ENCODE results near the gene PRDM15.

PRDM15 gene

GRCh38 chr21:41813226-41813625 is 65.9 kb downstream of the PRDM15 start:
- Histone ChIP-seq H3K9ac (ENCODE audit: low read length) (no peak overlapping the region), H3K4me3 (ENCODE audit: low read length) (no peak overlapping the region), H3K36me3 (ENCODE audit: control insufficient read depth, low read depth, low read length) (peaks cover 15% of the 10 kb centered on the region), H3K27me3 (ENCODE audit: control insufficient read depth, insufficient read depth, low read length) (no peaks in the 10 kb centered on the region), H3K9me3 (ENCODE audit: control insufficient read depth, low read depth, low read length) (no peaks in the 10 kb centered on the region), H3K4me1 (ENCODE audit: control insufficient read depth, low read depth, low read length) (no peaks in the 10 kb centered on the region), H3K27ac (ENCODE audit: low read length) (no peak overlapping the region)

DNA sequence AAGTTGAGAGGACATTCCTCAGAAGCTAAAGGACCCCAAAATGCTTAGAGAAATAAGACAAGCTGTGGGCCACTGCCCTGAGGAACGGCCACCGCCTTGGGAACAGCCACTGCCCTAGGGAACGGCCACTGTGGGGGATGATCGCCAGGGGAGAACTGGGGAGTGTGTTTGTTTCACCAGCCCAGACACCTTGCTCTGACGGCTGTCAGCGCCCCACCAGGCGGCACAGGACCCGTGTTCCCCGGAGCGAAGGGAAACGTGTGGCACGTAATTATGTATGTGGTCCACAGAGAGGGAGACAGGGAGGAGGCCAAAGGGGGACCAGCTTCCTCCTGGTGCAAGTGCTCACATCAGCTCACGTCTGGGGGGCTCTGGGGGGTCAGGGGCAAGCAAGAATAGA is 66.5 kb downstream of the PRDM15 start:
- Histone ChIP-seq H3K27ac (ENCODE audit: low read length) (no peak overlapping the region), H3K27me3 (ENCODE audit: control insufficient read depth, insufficient read depth, low read length) (no peaks in the 10 kb centered on the region), H3K36me3 (ENCODE audit: control insufficient read depth, low read depth, low read length) (peaks cover 15% of the 10 kb centered on the region), H3K4me1 (ENCODE audit: control insufficient read depth, low read depth, low read length) (no peaks in the 10 kb centered on the region), H3K9ac (ENCODE audit: low read length) (no peak overlapping the region), H3K4me3 (ENCODE audit: low read length) (no peak overlapping the region), H3K9me3 (ENCODE audit: control insufficient read depth, low read depth, low read length) (no peaks in the 10 kb centered on the region)

GRCh38 chr21:41810597-41810932 is 68.6 kb downstream of the PRDM15 start:
- Histone ChIP-seq H3K36me3 (ENCODE audit: control insufficient read depth, low read depth, low read length) (peaks cover 15% of the 10 kb centered on the region), H3K27me3 (ENCODE audit: control insufficient read depth, insufficient read depth, low read length) (no peaks in the 10 kb centered on the region), H3K27ac (ENCODE audit: low read length) (no peak overlapping the region), H3K4me1 (ENCODE audit: control insufficient read depth, low read depth, low read length) (no peaks in the 10 kb centered on the region), H3K9me3 (ENCODE audit: control insufficient read depth, low read depth, low read length) (no peaks in the 10 kb centered on the region), H3K9ac (ENCODE audit: low read length) (no peak overlapping the region), H3K4me3 (ENCODE audit: low read length) (no peak overlapping the region)

GRCh38 chr21:41809891-41810596 is 69.1 kb downstream of the PRDM15 start:
- Histone ChIP-seq H3K27me3 (ENCODE audit: control insufficient read depth, insufficient read depth, low read length) (no peaks in the 10 kb centered on the region), H3K27ac (ENCODE audit: low read length) (no peak overlapping the region), H3K4me3 (ENCODE audit: low read length) (no peak overlapping the region), H3K9me3 (ENCODE audit: control insufficient read depth, low read depth, low read length) (no peaks in the 10 kb centered on the region), H3K9ac (ENCODE audit: low read length) (no peak overlapping the region), H3K4me1 (ENCODE audit: control insufficient read depth, low read depth, low read length) (no peaks in the 10 kb centered on the region), H3K36me3 (ENCODE audit: control insufficient read depth, low read depth, low read length) (peaks cover 9% of the 10 kb centered on the region)

- H3K27ac ChIP-seq (ENCODE audit: low read length) = no peak overlapping the region
- H3K9ac ChIP-seq (ENCODE audit: low read length) = no peak overlapping the region
- no peaks in the 10 kb centered on the region for H3K27me3 ChIP-seq (ENCODE audit: control insufficient read depth, insufficient read depth, low read length)
- H3K36me3 ChIP-seq (ENCODE audit: control insufficient read depth, low read depth, low read length) = peaks cover 3% of the 10 kb centered on the region
- H3K4me1 ChIP-seq (ENCODE audit: control insufficient read depth, low read depth, low read length) = no peaks in the 10 kb centered on the region
- H3K4me3 ChIP-seq (ENCODE audit: low read length) = no peak overlapping the region
- no peaks in the 10 kb centered on the region for H3K9me3 ChIP-seq (ENCODE audit: control insufficient read depth, low read depth, low read length)
These were observed 70.3 kb downstream of the PRDM15 start for GRCh38 chr21:41808846-41809245.

DNA sequence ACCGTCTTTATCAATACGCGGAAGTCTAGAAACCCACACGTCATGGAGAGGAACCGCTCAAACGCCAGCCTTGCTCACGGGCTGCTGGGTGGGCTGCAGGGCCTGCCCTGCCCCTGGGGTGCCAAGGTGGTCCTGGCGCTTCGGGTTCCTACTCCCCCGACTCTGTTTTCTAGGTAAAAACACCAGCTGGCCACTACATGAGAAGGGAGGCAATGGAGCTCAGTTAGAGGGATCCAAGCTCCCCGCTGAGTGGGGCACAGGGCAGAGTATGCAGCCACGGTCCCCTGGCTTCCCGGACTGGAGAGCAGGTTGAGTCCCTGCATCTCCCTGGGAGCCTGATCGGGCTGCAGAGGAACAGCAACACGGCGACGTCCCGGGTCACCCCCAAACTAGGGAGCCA is 71.0 kb downstream of the PRDM15 start:
- Histone ChIP-seq H3K9ac (ENCODE audit: low read length) (no peak overlapping the region), H3K36me3 (ENCODE audit: control insufficient read depth, low read depth, low read length) (peaks cover 3% of the 10 kb centered on the region)

DNA sequence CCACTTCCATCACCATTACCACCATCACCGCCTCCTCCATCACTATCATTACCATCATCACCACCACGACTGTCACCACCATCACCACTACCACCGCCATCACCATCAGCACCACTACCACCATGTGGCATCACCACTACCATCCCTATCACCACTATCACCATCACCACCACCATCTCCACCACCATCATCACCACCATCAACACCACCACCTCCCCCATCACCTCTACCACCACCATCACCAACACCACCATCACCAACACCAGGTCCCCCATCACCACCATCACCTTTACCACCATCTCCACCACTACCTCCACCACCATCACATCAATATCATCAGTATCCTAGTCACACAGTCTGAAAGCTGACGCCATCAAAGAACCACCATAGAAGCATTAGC is 72.4 kb downstream of the PRDM15 start:
- Histone ChIP-seq H3K27me3 (ENCODE audit: control insufficient read depth, insufficient read depth, low read length) (no peaks in the 10 kb centered on the region), H3K36me3 (ENCODE audit: control insufficient read depth, low read depth, low read length) (peaks cover 3% of the 10 kb centered on the region), H3K27ac (ENCODE audit: low read length) (no peak overlapping the region), H3K9me3 (ENCODE audit: control insufficient read depth, low read depth, low read length) (no peaks in the 10 kb centered on the region), H3K9ac (ENCODE audit: low read length) (no peak overlapping the region), H3K4me1 (ENCODE audit: control insufficient read depth, low read depth, low read length) (no peaks in the 10 kb centered on the region), H3K4me3 (ENCODE audit: low read length) (no peak overlapping the region)

More for the DNA sequence above, 71.0 kb downstream of the PRDM15 start:
- Histone ChIP-seq H3K4me1 (ENCODE audit: control insufficient read depth, low read depth, low read length) (no peaks in the 10 kb centered on the region), H3K27ac (ENCODE audit: low read length) (no peak overlapping the region), H3K4me3 (ENCODE audit: low read length) (no peak overlapping the region), H3K27me3 (ENCODE audit: control insufficient read depth, insufficient read depth, low read length) (no peaks in the 10 kb centered on the region), H3K9me3 (ENCODE audit: control insufficient read depth, low read depth, low read length) (no peaks in the 10 kb centered on the region)

DNA sequence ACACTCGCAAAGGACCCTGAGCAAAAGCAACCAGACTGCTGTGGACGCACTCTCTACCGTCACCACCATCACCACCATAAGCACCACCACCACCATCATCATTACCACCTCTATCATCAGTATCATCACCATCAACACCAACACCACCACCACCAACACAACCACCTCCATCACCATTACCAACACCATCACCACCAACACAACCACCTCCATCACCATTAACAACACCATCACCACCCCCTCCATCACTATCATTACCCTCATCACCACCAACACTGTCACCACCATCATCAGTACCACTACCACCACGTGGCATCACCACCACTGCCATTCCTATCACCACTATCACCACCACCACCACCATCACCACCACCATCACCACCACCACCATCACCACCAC is 73.5 kb downstream of the PRDM15 start:
- H3K27me3 ChIP-seq (ENCODE audit: control insufficient read depth, insufficient read depth, low read length) = no peaks in the 10 kb centered on the region
- H3K9ac ChIP-seq (ENCODE audit: low read length) = no peak overlapping the region
- H3K4me3 ChIP-seq (ENCODE audit: low read length) = no peak overlapping the region
- H3K27ac ChIP-seq (ENCODE audit: low read length) = no peak overlapping the region
- H3K4me1 ChIP-seq (ENCODE audit: control insufficient read depth, low read depth, low read length) = no peaks in the 10 kb centered on the region
- no peaks in the 10 kb centered on the region for H3K9me3 ChIP-seq (ENCODE audit: control insufficient read depth, low read depth, low read length)
- peaks cover 11% of the 10 kb centered on the region for H3K36me3 ChIP-seq (ENCODE audit: control insufficient read depth, low read depth, low read length)

DNA sequence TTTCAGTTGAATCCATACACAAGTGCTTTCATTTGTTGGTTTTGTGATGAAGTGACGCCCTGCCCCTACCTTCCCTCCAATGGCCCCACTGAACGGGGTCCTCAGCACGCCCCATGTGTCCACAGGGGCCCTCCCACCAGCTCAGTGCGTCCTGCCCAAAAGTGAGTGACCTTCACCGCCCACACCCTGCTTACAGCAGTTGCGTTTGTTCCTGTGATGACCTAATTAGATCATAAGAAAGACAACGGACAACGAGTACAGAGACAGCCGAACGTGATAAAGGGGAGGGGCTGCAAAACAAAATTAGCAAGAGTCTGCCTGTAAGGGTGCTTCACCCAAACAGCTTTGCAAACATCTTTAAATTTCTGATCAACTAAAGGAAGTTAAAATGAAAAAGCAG is 74.1 kb downstream of the PRDM15 start:
- H3K36me3 ChIP-seq (ENCODE audit: control insufficient read depth, low read depth, low read length) = peaks cover 13% of the 10 kb centered on the region
- H3K9me3 ChIP-seq (ENCODE audit: control insufficient read depth, low read depth, low read length) = no peaks in the 10 kb centered on the region
- H3K4me3 ChIP-seq (ENCODE audit: low read length) = no peak overlapping the region
- no peaks in the 10 kb centered on the region for H3K27me3 ChIP-seq (ENCODE audit: control insufficient read depth, insufficient read depth, low read length)
- H3K4me1 ChIP-seq (ENCODE audit: control insufficient read depth, low read depth, low read length) = no peaks in the 10 kb centered on the region
- no peak overlapping the region for H3K9ac ChIP-seq (ENCODE audit: low read length)
- H3K27ac ChIP-seq (ENCODE audit: low read length) = no peak overlapping the region

GRCh38 chr21:41804381-41804780 is 74.8 kb downstream of the PRDM15 start:
- H3K9me3 ChIP-seq (ENCODE audit: control insufficient read depth, low read depth, low read length) = no peaks in the 10 kb centered on the region
- no peak overlapping the region for H3K9ac ChIP-seq (ENCODE audit: low read length)
- H3K27me3 ChIP-seq (ENCODE audit: control insufficient read depth, insufficient read depth, low read length) = no peaks in the 10 kb centered on the region
- no peak overlapping the region for H3K4me3 ChIP-seq (ENCODE audit: low read length)
- H3K27ac ChIP-seq (ENCODE audit: low read length) = no peak overlapping the region
- H3K36me3 ChIP-seq (ENCODE audit: control insufficient read depth, low read depth, low read length) = peaks cover 13% of the 10 kb centered on the region
- H3K4me1 ChIP-seq (ENCODE audit: control insufficient read depth, low read depth, low read length) = no peaks in the 10 kb centered on the region

DNA sequence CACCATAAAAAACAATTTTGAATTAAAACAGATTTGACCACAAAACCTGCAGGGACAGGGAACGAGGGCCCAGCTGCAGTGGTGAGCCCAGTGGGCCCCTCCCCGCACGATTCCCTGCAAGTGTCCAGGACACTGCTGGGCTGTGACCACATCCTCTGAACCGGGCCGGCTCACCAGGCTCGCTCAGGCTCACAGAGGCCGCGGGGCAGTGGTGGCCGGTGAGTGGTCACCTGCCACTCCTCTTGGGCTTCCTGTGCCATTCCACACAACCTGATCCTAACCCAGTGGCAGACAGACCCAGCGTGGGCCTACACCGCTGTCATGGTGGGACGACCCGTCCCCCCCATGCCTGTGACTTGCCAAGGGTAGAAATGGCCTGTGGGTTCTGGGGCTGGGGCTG is 75.8 kb downstream of the PRDM15 start:
- no peaks in the 10 kb centered on the region for H3K4me1 ChIP-seq (ENCODE audit: control insufficient read depth, low read depth, low read length)
- H3K9ac ChIP-seq (ENCODE audit: low read length) = no peak overlapping the region
- no peak overlapping the region for H3K4me3 ChIP-seq (ENCODE audit: low read length)
- no peaks in the 10 kb centered on the region for H3K9me3 ChIP-seq (ENCODE audit: control insufficient read depth, low read depth, low read length)
- H3K27me3 ChIP-seq (ENCODE audit: control insufficient read depth, insufficient read depth, low read length) = no peaks in the 10 kb centered on the region
- no peak overlapping the region for H3K27ac ChIP-seq (ENCODE audit: low read length)
- H3K36me3 ChIP-seq (ENCODE audit: control insufficient read depth, low read depth, low read length) = peaks cover 10% of the 10 kb centered on the region

- no peaks in the 10 kb centered on the region for H3K4me1 ChIP-seq (ENCODE audit: control insufficient read depth, low read depth, low read length)
- H3K4me3 ChIP-seq (ENCODE audit: low read length) = no peak overlapping the region
- peaks cover 10% of the 10 kb centered on the region for H3K36me3 ChIP-seq (ENCODE audit: control insufficient read depth, low read depth, low read length)
- no peaks in the 10 kb centered on the region for H3K27me3 ChIP-seq (ENCODE audit: control insufficient read depth, insufficient read depth, low read length)
- H3K9ac ChIP-seq (ENCODE audit: low read length) = no peak overlapping the region
- no peak overlapping the region for H3K27ac ChIP-seq (ENCODE audit: low read length)
- no peaks in the 10 kb centered on the region for H3K9me3 ChIP-seq (ENCODE audit: control insufficient read depth, low read depth, low read length)
These were observed 76.5 kb downstream of the PRDM15 start for GRCh38 chr21:41802684-41803083.
